Subcutaneous abdominal adipose tissue (tissue), 5 donors: ENCODE measurements around the gene ZP4.

ENCODE experiments used
- H3K27ac ChIP-seq: one replicate; pipeline ENCODE4 v1.7.0; 2013; ENCODE audit warnings: low read depth, mild to moderate bottlenecking, inconsistent platforms, low read length, moderate library complexity
- H3K27me3 ChIP-seq, 5 donors: one replicate each; pipeline ENCODE4 v1.7.0; 2013; ENCODE audit warnings: low read length in 5 of 5, inconsistent platforms in 1 of 5; ENCODE audit not compliant: control insufficient read depth in 5 of 5, insufficient read depth in 4 of 5
- H3K36me3 ChIP-seq, 5 donors: one replicate each; pipeline ENCODE4 v1.7.0; 2013; ENCODE audit warnings: low read length in 5 of 5; ENCODE audit not compliant: control insufficient read depth in 5 of 5, insufficient read depth in 5 of 5
- H3K4me1 ChIP-seq, 5 donors: one replicate each; pipeline ENCODE4 v1.7.0; 2013; ENCODE audit warnings: low read length in 5 of 5, mild to moderate bottlenecking in 3 of 5, moderate library complexity in 1 of 5; ENCODE audit not compliant: control insufficient read depth in 5 of 5, insufficient read depth in 5 of 5
- H3K4me3 ChIP-seq, 5 donors: one replicate each; pipeline ENCODE4 v1.7.0; 2013; ENCODE audit warnings: low read length in 5 of 5, low read depth in 1 of 5
- H3K9ac ChIP-seq, 5 donors: one replicate each; pipeline ENCODE4 v1.7.0; 2013; ENCODE audit warnings: low read length in 5 of 5, mild to moderate bottlenecking in 4 of 5, moderate library complexity in 3 of 5
- H3K9me3 ChIP-seq, 5 donors: one replicate each; pipeline ENCODE4 v1.7.0; 2013; ENCODE audit warnings: low read length in 5 of 5; ENCODE audit not compliant: control insufficient read depth in 5 of 5
- donor health status: healthy.
- donor health status: healthy.
- donor health status: healthy.
- donor health status: healthy.
- donor health status: healthy.

The ZP4 gene

DNA sequence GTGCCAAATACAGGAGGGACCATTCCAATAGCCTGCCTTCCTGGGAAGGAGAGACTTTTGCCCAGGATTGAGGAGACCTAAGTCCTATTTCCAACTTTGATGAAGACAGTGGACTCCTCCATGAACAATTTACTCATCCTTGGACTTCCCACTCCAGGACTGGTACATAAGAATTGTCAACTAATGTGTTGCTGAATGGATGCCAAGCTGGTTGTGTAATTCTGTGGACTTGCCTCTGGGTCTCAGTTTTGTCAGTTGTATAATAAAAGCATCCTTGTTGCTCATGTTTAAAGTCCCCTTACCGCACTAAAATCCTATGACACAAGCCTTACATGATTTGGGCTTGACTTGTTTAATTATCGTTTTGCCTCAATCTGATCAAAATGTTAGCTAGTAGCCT, 13.2 kb upstream of the ZP4 start:
- Histone ChIP-seq H3K9ac (no peak overlapping the region), H3K27ac (no peak overlapping the region), H3K36me3 (no peaks in the 10 kb centered on the region), H3K9me3 (no peaks in the 10 kb centered on the region), H3K4me3 (no peak overlapping the region), H3K4me1 (peaks cover 0 to 5% (median 0%) of the 10 kb centered on the region in 5 donors), H3K27me3 (no peaks in the 10 kb centered on the region)

GRCh38 chr1:237902960-237903743, 12.4 kb upstream of the ZP4 start:
- no peaks in the 10 kb centered on the region for H3K36me3 ChIP-seq
- H3K4me1 ChIP-seq = peaks cover 0 to 5% (median 0%) of the 10 kb centered on the region in 5 donors
- no peak overlapping the region for H3K27ac ChIP-seq
- H3K9ac ChIP-seq = no peak overlapping the region
- H3K4me3 ChIP-seq = no peak overlapping the region
- no peaks in the 10 kb centered on the region for H3K27me3 ChIP-seq
- no peaks in the 10 kb centered on the region for H3K9me3 ChIP-seq

- H3K27me3 ChIP-seq = no peaks in the 10 kb centered on the region
- no peaks in the 10 kb centered on the region for H3K9me3 ChIP-seq
- H3K4me1 ChIP-seq = peaks cover 0 to 5% (median 0%) of the 10 kb centered on the region in 5 donors
- H3K9ac ChIP-seq = no peak overlapping the region
- no peaks in the 10 kb centered on the region for H3K36me3 ChIP-seq
- H3K27ac ChIP-seq = no peak overlapping the region
- H3K4me3 ChIP-seq = no peak overlapping the region
Measured at GRCh38 chr1:237901299-237901934, 10.7 kb upstream of the ZP4 start.

DNA sequence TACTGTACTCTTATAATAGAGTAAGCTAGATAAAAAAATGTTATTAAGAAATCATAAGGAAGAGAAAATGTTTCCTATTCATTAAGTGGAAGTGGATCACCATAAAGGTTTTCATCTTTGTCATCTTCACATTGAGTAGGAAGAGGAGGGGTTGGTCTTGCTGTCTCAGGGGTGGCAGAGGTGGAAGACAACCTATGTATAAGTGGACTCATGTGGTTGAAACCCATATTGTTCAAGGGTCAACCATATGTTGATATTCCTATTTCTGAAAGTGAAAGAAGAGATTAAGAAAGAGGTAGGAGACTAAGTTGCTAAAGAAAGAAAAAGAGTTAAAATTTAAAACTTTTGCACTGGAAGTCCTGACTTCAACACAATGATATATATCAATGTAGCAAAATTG, 4.9 kb upstream of the ZP4 start:
- no peaks in the 10 kb centered on the region for H3K36me3 ChIP-seq
- H3K9me3 ChIP-seq = no peaks in the 10 kb centered on the region
- no peak overlapping the region for H3K9ac ChIP-seq
- H3K4me3 ChIP-seq = no peak overlapping the region
- H3K27me3 ChIP-seq = no peaks in the 10 kb centered on the region
- H3K27ac ChIP-seq = no peak overlapping the region
- no peaks in the 10 kb centered on the region for H3K4me1 ChIP-seq

- Histone ChIP-seq H3K9ac (no peak overlapping the region), H3K27me3 (no peaks in the 10 kb centered on the region), H3K4me3 (no peak overlapping the region), H3K9me3 (no peaks in the 10 kb centered on the region), H3K36me3 (no peaks in the 10 kb centered on the region), H3K27ac (no peak overlapping the region), H3K4me1 (no peaks in the 10 kb centered on the region)
Measured at GRCh38 chr1:237894131-237894530, 3.4 kb upstream of the ZP4 start.

DNA sequence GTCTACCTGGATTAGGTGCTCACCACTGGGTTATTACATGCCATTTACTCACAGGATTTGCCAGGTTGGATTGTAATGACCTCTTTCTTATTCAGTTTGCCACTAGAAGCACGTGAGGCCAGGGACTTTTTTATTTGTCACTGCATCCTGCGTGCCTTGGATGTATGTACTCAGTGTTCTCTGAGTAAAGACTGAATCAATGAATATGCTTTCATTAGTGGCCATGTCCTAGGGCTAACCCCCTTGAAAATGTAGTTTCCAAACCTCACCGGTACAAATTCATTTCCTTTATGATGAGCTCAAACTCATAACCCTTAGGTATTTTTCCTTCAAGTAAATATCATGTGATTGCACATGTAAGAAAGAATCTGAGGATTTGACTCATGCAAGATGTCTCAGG, 1.3 kb upstream of the ZP4 start:
- H3K4me3 ChIP-seq = no peak overlapping the region
- H3K9me3 ChIP-seq = no peaks in the 10 kb centered on the region
- no peaks in the 10 kb centered on the region for H3K4me1 ChIP-seq
- H3K27me3 ChIP-seq = no peaks in the 10 kb centered on the region
- no peaks in the 10 kb centered on the region for H3K36me3 ChIP-seq
- H3K9ac ChIP-seq = no peak overlapping the region
- no peak overlapping the region for H3K27ac ChIP-seq

GRCh38 chr1:237891266-237891665, 544 bp upstream of the ZP4 start:
- H3K9me3 ChIP-seq = no peaks in the 10 kb centered on the region

DNA sequence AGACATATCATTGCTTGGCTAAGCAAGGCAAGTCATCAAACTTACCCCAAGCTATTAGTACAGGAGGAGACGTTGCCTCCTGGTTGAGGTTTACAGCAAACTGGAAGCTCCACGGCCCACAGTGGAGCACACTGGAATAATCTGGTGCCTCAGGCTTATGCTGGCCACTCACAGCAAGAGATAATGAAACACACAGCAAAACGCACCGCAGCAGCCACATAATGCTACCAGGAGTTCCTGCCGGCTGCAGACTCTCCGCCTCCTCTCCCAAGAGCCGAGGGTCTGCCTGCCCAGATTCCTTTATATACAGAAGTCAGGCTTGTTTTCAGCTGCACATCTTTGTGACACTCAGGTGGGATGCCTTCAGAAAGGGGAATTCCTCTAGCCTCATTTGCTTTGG, 306 bp downstream of the ZP4 start:
- Histone ChIP-seq H3K27ac (no peak overlapping the region), H3K9me3 (no peaks in the 10 kb centered on the region), H3K4me1 (no peaks in the 10 kb centered on the region), H3K27me3 (no peaks in the 10 kb centered on the region), H3K36me3 (no peaks in the 10 kb centered on the region), H3K4me3 (no peak overlapping the region), H3K9ac (no peak overlapping the region)

More at GRCh38 chr1:237891266-237891665, 544 bp upstream of the ZP4 start:
- H3K9ac ChIP-seq = no peak overlapping the region
- H3K4me1 ChIP-seq = no peaks in the 10 kb centered on the region
- H3K27ac ChIP-seq = no peak overlapping the region
- H3K4me3 ChIP-seq = no peak overlapping the region
- H3K27me3 ChIP-seq = no peaks in the 10 kb centered on the region
- no peaks in the 10 kb centered on the region for H3K36me3 ChIP-seq

- no peaks in the 10 kb centered on the region for H3K4me1 ChIP-seq
- H3K27me3 ChIP-seq = no peaks in the 10 kb centered on the region
- H3K27ac ChIP-seq = no peak overlapping the region
- no peaks in the 10 kb centered on the region for H3K36me3 ChIP-seq
- H3K4me3 ChIP-seq = no peak overlapping the region
- H3K9ac ChIP-seq = no peak overlapping the region
- H3K9me3 ChIP-seq = no peaks in the 10 kb centered on the region
Measured at GRCh38 chr1:237888143-237888542, 2.6 kb downstream of the ZP4 start.

GRCh38 chr1:237887542-237887941, 3.2 kb downstream of the ZP4 start:
- H3K9me3 ChIP-seq = no peaks in the 10 kb centered on the region
- H3K4me3 ChIP-seq = no peak overlapping the region
- no peaks in the 10 kb centered on the region for H3K36me3 ChIP-seq
- no peaks in the 10 kb centered on the region for H3K4me1 ChIP-seq
- no peaks in the 10 kb centered on the region for H3K27me3 ChIP-seq
- H3K27ac ChIP-seq = no peak overlapping the region
- H3K9ac ChIP-seq = no peak overlapping the region
